ENCODE results near the gene NAP1L1.

Gene NAP1L1

DNA sequence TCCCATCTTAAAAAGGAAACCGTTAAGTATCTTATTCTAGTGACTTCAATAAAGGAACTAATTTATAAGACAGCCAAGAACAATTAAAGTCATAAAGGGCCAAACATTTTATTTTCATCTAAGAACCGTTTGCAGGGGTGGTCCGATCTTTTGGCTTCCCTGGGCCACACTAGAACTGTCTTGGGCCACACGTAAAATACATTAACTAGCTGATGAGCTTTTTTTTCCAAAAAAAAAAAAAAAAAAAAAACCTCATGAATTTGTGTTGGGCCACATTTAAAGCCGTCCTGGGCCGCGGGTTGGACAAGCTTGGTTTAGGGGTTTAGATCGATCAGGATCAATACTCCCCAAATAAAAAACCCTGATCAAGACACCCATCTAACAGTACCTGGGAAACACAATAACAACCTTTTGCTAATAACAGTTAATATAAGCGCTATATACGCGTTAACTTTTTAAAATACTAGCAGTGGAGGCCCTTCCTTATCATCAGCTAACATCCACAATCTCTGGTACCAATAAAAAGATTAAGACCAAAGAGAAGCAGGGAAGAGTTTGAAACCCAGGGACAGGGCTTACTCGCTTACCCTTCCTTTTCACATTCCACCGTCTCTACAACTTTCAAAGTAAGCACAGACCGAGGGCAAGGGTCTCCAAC lies 1.1 kb downstream of the NAP1L1 start:
- no peak for DNase-seq

DNA sequence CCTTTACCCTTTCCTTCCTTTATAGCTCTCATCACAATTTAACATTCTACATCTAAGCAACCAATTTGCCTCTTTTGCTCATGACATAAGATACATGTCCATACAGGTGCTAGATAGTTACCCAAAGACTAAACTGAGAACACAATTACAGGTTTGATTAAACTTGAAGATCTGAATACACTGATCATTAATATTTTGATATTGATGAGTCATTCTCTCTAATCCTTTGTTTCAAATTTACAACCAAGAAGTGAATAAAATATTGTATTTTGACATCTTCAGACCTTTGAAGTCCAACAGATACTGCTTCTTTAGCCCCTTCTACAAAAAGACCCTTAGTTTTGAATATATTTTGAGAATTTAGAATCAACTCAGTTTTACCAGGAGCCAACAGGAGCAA lies 2.6 kb downstream of the NAP1L1 start:
- DNase-seq, result no peak

DNA sequence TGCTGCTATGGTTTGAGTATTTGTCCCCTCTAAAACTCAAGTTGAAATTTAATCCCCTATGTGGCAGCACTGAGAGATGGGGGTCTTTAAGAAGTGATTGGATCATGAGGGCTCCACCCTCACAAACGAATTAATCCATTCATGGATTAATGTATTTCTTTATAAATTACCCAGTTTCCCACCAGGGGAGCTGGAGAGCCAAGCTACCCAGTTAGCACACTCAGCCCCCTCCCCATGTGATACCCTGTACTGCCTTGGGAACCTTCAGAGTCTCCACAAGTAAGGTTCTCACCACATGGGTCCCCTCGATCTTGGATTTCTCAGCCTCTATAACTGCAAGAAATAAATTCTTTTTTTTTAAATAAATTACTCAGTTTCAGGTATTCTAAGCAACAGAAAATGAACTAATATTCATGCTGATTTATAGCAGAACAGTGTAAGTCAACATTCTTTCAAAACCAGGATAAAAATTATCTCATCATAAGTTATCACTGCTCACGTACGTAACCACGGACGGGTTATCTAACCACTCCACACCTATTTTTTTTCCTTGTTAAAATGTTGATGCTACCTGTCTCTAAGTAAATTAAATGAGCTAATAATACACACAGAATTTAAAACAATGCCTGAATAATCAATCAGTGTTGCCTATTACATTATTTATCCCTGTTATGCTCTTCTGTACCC lies 3.6 kb downstream of the NAP1L1 start:
- no peak for DNase-seq

DNA sequence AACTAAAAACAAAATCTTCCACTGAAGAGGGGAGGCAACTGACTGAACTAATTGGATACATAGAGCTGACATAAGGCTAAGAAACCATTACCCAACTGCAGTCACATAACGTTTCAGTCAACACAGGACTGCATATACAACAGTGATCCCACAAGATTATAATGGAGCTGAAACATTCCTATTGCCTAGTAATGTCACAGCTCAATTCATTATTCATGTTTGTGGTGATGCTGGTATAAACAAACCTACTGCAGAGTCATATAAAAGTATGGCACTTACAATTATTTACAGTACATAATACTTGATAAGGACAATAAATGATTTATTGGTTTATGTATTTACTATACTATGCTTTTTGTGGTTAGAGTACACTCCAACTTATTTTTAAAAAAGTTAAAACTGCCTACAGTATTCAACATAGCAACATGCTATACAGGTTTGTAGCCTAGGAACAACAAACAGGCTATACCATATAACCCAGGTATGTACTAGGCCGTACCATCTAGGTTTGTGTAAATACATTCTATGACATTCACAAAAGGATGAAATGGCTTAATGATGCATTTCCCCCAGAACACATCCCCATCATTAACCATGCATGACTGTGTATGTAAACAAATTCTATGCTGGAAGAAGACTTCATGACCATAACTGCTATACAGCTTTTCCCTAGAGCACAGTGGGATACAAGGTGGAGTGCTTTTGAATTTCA lies 4.3 kb downstream of the NAP1L1 start:
- DNase-seq, result no peak

DNA sequence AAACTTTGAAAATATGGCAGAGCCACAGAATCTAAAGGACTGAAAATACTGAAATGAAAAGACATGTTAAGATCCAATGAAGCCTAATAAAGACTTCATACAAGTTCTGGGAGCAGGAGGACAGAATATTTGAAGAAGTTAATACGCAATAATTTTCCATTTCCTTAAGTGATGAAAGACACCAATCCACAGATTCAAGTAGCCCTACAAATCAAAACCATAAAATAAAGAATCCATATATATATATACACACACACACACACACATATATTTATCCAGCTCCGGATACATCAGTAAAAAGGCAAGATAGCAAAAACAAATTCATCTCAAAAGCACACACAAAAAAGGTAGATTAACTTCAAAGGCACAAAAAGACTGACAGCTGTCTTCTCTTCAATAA lies 5.7 kb downstream of the NAP1L1 start:
- no peak for DNase-seq

DNA sequence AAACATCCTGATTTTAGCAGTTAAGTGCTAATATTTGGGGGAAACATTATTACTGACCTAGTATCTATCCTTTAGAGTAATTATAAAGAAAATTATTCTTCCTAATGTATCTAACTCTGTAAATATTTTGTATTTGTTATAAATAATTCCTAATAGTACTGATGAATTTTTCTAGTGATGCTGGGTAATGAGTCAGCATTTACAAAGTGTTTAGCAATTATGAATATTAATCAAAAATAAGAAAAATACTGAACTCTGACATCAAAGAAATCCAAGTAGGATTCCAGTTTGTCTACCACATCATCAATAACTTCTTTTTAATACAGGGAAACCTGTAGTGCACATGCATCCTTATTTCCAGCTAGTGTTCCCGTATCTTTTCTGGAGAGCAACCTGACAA lies 9.0 kb downstream of the NAP1L1 start:
- DNase-seq, result no peak

DNA sequence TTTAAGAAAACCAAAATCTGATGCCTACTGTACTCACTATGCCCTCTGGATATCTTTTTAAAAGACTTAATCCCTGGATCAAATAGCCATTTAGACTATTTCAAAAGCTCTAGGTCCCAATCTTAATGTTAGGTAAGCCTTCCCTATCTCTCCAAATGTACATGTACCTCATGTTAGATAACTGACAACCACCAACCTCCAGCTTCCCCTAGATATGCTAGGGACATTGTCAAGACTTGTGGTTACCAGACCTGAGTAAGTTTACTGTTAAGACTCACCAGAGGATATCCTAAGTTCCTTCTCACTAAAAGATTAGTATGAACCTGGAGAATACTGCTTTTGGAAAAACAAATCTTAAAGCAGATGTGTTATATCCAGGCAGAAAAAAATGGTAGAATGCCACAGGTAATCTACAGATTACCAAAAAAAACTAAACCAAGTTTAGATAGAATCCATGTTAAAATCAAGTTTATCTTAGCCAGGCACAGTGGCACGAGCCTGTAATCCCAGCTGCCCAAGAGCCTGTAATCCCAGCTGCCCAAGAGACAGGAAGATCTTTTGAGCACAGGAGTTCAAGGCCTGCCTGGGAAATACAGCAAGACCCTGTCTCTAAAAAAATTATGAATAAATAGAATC lies 9.7 kb downstream of the NAP1L1 start:
- DNase-seq, result no peak

DNA sequence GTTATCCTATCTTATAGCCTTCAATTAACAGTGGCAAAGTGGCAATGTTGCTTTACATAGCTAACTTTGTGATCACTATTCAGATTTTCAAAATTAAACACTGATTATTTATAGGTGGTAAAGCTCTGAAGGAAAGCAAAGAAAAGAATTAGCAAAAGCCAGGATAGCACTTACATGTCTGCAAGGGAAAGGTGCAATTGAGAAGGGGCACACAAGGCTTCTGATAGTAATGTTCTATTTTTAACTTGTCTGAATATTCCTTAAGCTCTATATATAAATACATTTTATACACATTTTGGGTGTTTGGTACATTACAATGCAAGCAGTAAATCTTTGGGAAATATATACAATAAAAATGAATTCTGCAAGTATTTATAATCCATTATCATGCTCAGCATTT lies 10.9 kb downstream of the NAP1L1 start:
- DNase-seq, result no peak

DNA sequence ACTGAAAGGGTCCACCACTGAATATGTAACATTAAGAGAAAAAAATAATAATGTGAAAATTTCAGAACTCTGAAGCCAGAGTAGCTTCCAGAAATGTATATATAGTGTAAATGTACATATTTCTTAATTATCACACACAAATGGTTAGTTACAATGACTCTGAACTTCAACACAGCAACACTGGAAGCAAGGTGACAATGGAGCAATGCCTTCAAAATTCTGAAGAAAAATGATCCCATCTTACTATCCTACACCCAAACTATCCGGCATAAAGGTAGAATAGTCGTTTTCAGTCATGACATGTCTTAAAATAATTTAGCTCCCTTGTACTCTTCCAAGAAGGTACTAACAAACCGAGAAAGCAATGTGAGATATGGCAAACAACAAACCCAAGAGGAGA lies 11.9 kb downstream of the NAP1L1 start:
- DNase-seq, result no peak

DNA sequence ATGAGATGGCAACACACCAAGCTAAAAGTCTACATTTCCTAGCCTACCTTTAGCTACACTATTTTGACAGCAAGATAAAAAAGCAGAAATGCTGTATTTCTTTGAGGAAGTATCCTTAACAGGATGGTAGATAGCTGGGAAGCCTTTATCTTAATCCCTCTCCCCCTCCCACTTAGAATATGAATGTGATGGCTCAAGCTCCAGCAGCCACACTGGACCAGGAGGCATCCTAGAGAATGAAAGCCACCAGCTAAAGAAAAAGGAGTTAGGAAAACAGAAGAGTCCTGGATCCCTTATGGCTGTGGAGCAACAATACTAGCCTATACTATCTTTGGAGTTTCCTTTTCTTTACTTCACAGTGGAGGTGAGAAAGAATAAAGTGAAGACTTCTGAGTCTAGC lies 15.1 kb downstream of the NAP1L1 start:
- DNase-seq, result no peak

DNA sequence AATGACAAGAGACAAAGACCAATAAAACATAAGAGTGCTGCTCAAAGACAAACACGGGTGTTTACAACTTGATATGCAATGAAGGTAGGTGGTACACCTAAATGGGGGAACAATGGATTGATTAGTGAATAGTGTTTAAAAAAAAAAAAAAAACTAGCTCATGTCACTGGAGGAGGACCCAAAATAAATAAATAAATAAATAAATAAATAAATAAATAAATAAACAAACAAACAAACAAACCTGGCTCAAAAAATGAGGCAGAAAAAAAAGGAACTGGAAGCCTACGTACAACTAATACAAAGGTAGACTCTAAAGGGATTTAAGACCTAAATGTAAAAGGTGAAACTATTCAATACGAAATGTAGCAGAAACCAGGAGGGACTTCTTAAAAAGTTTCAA lies 18.6 kb downstream of the NAP1L1 start:
- no peak for DNase-seq

DNA sequence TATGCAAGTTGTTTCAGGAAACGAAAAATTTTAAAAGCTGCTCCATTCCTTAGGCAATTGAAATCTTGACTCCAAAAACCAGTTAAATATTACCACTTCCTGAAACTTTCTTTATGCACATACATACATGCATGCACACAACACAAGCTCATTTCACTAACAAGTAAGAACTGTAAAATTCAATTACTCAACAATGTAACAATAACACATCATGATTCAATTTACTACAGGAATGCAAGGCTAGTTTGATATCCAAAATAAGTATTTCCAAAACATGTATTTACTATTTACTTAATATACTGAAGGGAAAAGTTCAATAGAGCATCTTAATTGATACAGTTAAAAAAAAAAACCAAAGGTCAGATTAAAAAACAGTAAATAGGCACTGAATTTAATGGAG lies 19.6 kb downstream of the NAP1L1 start:
- no peak for DNase-seq

DNA sequence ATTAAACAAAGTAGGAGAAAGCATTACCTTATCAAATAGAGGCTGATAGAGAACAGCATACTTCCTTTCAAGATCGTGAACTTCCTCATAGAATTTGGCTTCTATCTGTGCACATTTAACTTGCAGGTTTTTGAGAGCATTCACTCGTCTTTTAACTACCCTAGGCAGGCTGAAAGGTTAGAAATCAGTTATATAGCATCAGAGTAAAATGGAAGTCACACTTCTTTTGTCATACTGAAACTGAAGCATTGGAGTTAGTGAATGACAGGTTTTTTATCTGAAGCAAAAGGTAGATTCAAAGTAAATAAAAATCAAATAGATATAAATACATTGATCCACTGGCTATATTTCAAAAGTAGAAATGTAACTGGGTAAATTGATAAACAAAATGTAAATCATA lies 24.4 kb downstream of the NAP1L1 start:
- no peak for DNase-seq

DNA sequence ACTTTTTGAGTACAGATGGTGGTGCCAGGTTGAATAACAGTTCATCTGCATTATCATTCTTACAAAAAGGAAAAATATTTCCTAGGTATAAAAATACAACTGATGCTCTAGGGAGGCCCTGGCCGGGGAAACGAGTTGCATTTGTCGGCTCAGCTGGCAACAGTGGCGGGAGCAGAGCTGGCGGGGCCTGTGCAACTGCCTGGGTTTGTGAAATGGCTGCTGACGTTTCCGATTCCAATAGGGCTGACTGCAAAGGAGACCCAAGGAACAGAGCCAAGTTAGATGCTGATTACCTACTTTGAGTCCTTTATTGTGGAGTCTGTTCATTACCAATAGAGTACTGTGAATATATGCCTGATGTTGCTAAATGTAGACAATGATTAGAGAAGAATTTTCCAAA lies 27.2 kb downstream of the NAP1L1 start:
- DNase-seq, result no peak

DNA sequence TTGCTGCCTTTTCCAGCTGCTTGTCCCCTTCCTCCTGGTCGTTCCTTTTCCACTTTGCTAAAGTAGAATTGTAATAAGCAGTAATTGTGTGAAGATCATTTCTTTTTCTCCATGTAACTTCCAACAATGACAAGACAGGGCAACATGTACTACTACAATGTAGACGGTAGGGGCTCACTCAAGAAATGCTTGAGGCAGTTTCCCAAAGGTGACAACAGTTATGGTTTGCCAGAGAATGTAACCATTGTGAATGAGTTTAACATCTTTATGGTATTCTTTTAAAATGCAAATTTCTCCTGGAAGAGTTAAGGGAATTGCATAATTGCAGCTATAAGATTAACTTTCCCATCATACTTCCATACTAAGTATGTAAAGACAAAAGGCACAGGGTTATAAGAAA lies 29.1 kb downstream of the NAP1L1 start:
- no peak for DNase-seq

DNA sequence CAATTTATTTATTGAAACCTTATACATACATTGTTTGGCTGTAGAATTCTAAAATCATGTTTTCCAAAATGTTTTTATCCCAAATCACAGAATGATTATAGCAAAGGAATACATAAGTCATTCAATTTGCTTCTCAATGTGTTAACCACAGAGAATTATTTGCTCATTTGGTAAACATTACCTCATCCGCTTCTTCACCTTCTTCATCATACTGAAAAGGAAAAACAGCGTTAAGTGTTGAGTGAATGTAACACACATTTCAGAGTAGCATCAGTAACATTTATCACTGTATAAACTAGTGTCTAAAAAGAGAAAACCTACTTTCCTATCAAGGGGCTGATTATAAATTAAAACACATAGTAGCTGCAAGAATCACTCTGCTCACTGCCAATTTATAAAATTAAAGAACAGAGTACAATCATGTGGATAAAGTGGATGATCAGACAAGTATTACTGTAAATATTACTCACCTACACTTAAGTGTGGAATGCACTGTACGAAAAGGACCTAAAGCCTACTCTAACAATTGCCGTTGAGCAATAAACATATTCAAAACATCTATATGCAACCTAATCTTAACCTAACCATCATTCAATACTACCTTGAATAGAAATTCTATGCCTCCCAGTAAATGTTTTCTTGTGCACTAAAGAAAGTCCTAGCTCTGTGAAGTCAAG lies 34.8 kb downstream of the NAP1L1 start:
- DNase-seq, result no peak

DNA sequence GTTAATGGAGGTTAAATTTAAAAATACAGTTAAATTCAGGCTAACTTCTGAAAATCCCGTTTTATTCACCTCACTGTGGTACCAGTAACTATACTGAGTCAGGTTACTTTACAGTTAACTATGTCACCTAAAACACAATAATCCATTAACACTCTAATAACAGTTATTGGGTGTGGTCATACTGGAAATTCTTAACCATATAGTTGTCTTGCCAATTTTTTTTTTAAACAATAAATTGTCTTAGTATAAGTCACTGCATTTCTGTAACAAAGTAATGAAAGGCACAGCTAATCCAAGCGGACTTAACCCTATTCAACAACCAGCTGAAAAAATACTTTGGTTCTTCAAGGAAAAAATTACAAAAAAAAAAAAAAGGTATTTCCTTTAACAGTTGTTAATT lies 36.7 kb downstream of the NAP1L1 start:
- no peak for DNase-seq

DNA sequence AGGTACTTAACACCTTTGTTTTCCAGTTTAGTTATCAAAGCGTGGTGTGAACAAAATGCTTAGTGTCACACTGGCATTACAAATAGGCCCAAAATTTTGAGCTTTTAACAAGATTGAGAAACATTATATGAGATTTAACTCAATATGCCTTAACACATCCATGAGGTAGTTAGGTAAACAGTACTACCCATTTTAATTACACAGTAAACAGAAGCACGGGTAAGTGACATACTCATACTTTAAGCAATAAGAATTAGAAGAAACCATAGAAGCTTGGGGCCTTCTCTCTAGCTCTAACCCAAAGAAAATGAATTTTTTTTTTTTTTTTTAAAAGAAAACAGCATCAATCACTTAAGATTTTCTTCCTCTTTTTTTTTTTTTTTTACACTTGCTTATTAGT lies 37.4 kb downstream of the NAP1L1 start:
- no peak for DNase-seq

DNA sequence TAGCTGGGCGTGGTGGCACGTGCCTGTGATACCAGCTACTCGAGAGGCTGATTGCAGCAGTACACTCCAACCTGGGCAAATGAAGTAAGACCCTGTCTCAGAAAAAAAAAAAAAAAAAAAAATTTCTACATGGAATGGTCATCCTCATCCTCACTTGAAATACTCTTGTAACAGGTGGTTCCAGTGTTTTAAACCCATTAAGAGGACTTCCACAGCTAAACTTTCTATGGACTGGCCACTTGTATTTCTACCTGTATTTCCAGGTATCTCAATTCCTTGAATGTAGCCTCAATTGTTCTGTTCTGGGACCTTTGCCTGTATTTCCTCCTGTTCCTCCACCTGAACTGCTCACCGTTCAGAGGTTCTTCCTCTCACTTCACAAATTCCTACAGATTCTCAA lies 41.1 kb downstream of the NAP1L1 start:
- no peak for DNase-seq

DNA sequence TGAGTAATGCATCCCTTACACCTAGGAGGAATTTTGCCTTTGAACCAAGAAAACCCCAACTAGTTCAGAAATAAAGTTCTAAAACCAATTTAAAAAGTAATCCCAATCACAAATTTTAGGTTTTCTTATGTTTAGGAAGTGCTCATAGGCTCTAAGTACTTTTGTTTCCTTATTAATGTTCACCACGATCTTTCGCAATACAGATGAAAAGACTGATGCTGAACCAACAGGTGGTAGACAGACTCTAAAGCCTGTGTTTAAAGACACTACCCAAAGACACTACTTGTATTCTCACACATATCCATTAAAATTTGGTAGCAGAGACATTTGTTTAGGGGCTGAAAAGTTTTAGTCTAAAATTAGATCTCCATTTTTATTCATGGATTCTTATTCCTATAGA lies 42.3 kb downstream of the NAP1L1 start:
- no peak for DNase-seq

DNA sequence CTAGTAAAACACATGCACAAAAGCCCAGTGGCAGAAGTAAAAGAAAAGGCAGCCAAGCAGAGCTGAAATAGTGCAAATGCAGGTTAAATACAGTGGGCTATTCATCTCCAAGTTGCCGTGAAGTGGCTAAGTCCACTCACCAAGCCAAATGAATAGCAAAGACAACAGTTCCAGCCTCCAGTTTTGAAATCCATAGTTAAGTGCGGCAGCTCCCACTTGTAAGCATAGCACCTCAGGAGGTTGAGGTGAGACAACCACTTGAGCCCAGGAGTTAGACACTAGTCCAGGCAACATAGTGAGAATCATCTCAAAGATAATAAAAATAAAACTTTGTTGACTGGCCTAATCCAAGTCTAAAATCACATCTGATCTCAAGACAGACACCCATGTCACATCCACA lies 43.1 kb downstream of the NAP1L1 start:
- DNase-seq, result no peak

DNA sequence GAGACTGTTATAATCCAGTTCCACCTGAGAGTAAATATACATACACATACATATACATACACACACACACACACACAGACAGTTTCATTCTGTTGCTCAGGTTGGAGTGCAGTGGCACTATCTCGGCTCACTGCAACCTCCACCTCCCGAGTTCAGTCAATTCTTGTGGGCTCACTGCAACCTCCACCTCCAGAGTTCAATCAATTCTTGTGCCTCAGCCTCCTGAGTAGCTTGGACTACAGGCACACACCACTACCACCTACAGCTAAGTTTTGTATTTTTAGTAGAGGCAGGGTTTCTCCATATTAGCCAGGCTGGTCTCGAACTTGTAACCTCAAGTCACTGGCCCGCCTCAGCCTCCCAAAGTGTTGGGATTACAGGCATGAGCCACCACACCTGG lies 44.0 kb downstream of the NAP1L1 start:
- DNase-seq, result no peak

DNA sequence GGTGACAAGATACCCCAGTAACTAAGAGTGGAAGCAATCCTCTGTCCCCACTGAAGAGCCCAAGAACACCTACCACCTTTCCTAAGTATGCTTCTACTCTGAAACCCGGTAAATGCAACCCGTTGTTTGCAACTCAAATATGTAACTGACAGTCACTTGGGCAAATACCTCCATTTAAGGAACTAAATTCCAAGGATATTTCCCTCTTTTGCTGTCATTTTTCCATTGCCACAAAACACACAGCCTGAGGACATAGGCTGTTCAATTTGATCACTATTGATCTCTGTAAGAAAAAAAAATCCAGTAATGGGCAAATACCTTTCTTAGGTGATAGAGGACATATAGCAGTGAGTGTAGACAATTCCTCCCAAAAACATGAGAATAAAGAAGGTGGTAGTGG lies 46.3 kb downstream of the NAP1L1 start:
- DNase-seq, result no peak

Measured in SIG-M5 (cell line).